SH-SY5Y (cell line): ENCODE data around the gene EIF3A.

Experiments used
- GATA2 ChIP-seq: IDR thresholded peaks from 2 replicates; pipeline ENCODE4 v1.6.1; 2011; ENCODE audit warnings: mild to moderate bottlenecking, low read depth, low read length
- GATA3 ChIP-seq: IDR thresholded peaks from 2 replicates; pipeline ENCODE4 v1.6.1; 2011; ENCODE audit warnings: low read depth, mild to moderate bottlenecking, low read length, moderate library complexity

DNA sequence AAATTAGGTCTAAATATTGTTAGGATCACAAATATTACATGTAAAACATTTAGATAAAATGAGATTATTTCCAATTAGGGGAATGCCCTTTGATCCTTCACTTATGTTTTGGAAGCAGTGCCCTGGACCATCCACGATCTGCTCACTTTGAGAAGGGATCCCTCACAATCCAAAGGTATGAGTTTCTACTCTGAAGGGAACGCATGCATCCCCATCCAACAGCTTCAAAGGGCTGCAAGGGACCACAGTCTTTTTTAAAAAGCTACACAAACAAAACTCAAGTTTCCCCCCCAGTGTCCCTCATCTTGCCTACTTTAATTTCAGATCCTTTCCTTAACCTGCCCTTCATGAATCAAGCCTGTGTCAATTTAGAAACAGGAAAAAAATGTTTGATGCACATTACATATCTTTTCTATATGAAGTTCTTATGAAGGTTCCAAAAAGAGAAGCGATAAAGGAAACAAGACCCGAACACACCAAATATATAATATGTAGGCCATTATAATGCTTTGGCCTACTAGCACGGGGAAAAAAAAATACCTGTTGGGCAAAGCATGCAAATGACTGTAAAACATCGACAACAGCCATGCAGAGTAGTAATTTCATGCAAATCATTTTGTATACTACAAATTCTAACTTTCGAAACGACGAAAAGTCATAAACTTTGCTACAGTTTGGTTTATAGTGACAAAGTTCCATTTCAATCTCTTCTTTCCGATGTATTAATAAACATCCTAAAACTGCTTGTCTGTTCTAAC, 2.0 kb downstream of the EIF3A start:
- TF ChIP-seq GATA2: no peak
- no peak for TF ChIP-seq GATA3
